Breast epithelium (tissue), 3 donors: ENCODE measurements around the gene CENPP.

Source experiments
- CTCF ChIP-seq, 3 donors: fragments of 450-650 bp; IDR thresholded peaks; one replicate each; pipeline ENCODE4 v1.5.1; 2016 to 2017; ENCODE audit warnings: antibody characterized with exemption in 3 of 3, mild to moderate bottlenecking in 3 of 3, moderate library complexity in 3 of 3
- POLR2A ChIP-seq: fragments of 450-650 bp; IDR thresholded peaks from one replicate; pipeline ENCODE4 v1.6.1; 2016; ENCODE audit warnings: antibody characterized with exemption, mild to moderate bottlenecking, moderate library complexity

GRCh38 chr9:92435263-92435662 lies 109.5 kb downstream of the CENPP start:
- TF ChIP-seq CTCF (IDR thresholded peaks at IDR 0.05) (no peak), POLR2A (no peak)
